Measurements from ENCODE around the gene TMEM176B. TPM values are rescaled to one million over a fixed set of nuclear protein-coding genes. Genes with fewer than 3 reads are reported as not detected.

The TMEM176B gene
- total and polyA plus RNA-seq, 2 donors (not counting 3 experiments of a cell fraction or from before 2014, with no cell fraction given): 0.23 TPM; not detected in 1

DNA sequence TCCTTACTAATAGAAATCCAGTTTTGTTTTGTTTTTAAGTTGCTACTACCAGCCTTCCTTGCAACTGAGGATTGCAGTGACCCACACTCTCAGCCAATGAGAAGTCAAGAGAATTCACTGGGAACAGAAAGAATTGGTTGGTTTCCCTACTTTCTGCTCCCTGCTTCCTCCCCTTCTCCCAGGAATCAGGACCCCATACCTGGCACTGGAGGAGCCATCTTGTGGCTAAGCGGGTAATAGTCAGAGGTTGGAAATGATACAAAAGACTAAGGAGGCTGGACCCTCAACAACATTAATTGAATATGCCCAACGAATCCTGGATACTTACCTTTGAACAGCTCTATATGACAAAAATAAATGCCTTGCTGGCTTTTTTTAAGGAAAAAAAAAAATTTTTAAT lies 6.7 kb upstream of the TMEM176B start:
- no peak for TF ChIP-seq JUN (IDR thresholded peaks at IDR 0.05; ENCODE audit: borderline replicate concordance, insufficient read depth, insufficient read length, low read depth)
- TF ChIP-seq, protein P1, sequence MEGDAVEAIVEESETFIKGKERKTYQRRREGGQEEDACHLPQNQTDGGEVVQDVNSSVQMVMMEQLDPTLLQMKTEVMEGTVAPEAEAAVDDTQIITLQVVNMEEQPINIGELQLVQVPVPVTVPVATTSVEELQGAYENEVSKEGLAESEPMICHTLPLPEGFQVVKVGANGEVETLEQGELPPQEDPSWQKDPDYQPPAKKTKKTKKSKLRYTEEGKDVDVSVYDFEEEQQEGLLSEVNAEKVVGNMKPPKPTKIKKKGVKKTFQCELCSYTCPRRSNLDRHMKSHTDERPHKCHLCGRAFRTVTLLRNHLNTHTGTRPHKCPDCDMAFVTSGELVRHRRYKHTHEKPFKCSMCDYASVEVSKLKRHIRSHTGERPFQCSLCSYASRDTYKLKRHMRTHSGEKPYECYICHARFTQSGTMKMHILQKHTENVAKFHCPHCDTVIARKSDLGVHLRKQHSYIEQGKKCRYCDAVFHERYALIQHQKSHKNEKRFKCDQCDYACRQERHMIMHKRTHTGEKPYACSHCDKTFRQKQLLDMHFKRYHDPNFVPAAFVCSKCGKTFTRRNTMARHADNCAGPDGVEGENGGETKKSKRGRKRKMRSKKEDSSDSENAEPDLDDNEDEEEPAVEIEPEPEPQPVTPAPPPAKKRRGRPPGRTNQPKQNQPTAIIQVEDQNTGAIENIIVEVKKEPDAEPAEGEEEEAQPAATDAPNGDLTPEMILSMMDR (IDR thresholded peaks at IDR 0.05; ENCODE audit: extremely low read depth in 1 of 2, insufficient read depth in 1 of 2, low read depth in 1 of 2, low read length in 2 of 2): peak in 1 of 2 donors; percentile 10
- TF ChIP-seq POLR2AphosphoS5 (IDR thresholded peaks at IDR 0.05; ENCODE audit: insufficient read depth, low read depth, low read length): no peak
- TF ChIP-seq FOS (IDR thresholded peaks at IDR 0.05; ENCODE audit: borderline replicate concordance, insufficient read depth, low read length): no peak
- no peak for TF ChIP-seq GATA2 (IDR thresholded peaks at IDR 0.05; ENCODE audit: insufficient read depth, insufficient read length, low read depth, low read length)
- TF ChIP-seq, protein P2, sequence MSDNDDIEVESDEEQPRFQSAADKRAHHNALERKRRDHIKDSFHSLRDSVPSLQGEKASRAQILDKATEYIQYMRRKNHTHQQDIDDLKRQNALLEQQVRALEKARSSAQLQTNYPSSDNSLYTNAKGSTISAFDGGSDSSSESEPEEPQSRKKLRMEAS (IDR thresholded peaks at IDR 0.05; ENCODE audit: insufficient read depth, insufficient read length): no peak
- Histone ChIP-seq H3K27me3 (ENCODE audit: control insufficient read depth in 2 of 2, insufficient read depth in 2 of 2, low read length in 2 of 2) (peaks cover 16 to 17% of the 10 kb centered on the region in 2 experiments), H3K9ac (replicated peaks; ENCODE audit: extremely low read depth, insufficient read depth, low read length) (no peak overlapping the region), H3K4me1 (ENCODE audit: control insufficient read depth, extremely low read depth, insufficient read depth, low read length) (no peaks in the 10 kb centered on the region), H3K9me3 (replicated peaks; ENCODE audit: control insufficient read depth, insufficient read depth, low read length) (no peaks in the 10 kb centered on the region), H3K9me1 (replicated peaks; ENCODE audit: control insufficient read depth, extremely low read depth, insufficient read depth, low read length) (no peaks in the 10 kb centered on the region), H3K27ac (ENCODE audit: insufficient read depth, low read depth, low read length) (no peak overlapping the region), H3K4me3 (replicated peaks in 1 of 3; ENCODE audit: insufficient read depth in 1 of 3, low read depth in 1 of 3, low read length in 3 of 3) (no peak overlapping the region), H4K20me1 (replicated peaks; ENCODE audit: control insufficient read depth, extremely low read depth, insufficient read depth, low read length) (no peaks in the 10 kb centered on the region), H3K36me3 (ENCODE audit: control insufficient read depth in 2 of 2, extremely low read depth in 1 of 2, insufficient read depth in 2 of 2, low read length in 2 of 2) (no peaks in the 10 kb centered on the region), H3K4me2 (ENCODE audit: insufficient read depth, low read length) (no peak overlapping the region), H2AFZ (ENCODE audit: low read depth, low read length) (no peak overlapping the region), H3K79me2 (ENCODE audit: control insufficient read depth, insufficient read depth, low read length) (no peaks in the 10 kb centered on the region)
- intact Hi-C loops (cut with micrococcal nuclease) (no loop called here), dilution Hi-C loops (cut with MboI; ENCODE audit: extremely low pct_ligation_motif_present, low sequenced_read_pairs) (no loop called here)
- DNase-seq (ENCODE audit: low read depth, low spot score) (no peak), FAIRE-seq (no peak)
- POLR2A ChIA-PET: no interaction called here
- BruUV-seq (replicated peaks): no TSS peak
- CTCF ChIA-PET: interaction anchor here (0.7 to 1.4 kb wide), 2 partner anchors 24 to 28 kb away, joined by 4 to 5 read pairs; no protein-coding TSS in a partner anchor
